Stimulated activated CD8-positive, alpha-beta memory T cell treated with anti-CD3 and anti-CD28 coated beads, Interleukin-7, amount 100 ng/mL, for 48 hours (primary cell): ENCODE measurements around the gene COQ5.
"Not testable (repeated sequence)": the region's sequence is repeated elsewhere in the genome, so short reads cannot be mapped to it uniquely, and the experiment has no call there.

ENCODE experiments used
- DNase-seq, 2 donors: peaks; one replicate each; pipeline ENCODE4 v3.0.0-alpha.2; 2020; ENCODE audit warnings: low read depth in 1 of 2; ENCODE audit errors: extremely low read depth in 1 of 2

Gene COQ5

DNA sequence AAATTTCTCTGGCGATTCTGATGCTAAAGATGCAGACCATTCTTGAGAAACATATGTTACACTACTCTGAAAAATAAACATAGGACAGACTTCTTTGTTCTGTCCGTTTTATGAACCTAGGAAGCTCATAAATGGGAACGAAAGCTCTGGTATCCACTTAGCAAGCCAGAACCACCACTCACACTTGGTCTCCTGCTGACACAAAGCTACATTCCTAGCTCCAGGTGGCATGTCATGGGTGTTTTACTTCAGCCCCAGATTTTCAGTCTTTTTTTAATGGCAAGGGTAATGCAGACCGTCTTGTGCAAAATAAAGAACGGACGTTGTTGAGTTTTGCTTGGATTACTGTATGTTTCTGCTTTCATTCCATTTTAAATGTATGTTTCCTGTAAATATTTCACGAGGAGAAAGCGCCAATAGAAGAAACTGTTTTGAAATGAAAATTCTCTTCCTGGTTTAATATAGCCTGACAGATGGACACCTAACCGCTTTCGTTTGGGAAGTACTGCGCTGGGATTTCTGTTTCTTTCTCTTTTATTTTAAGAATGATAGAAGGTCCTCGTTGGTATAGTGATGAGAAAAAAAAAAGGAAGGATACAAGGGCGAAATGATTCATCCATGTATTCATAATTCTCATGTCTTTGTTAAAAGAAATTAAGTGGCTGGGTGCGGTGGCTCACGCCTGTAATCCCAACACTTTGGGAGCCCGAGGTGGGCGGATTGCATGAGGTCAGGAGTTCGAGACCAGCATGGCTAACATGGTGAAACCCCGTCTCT is 871 bp upstream of the COQ5 start:
- DNase-seq: no peak

- no peak for DNase-seq
Observed at GRCh38 chr12:120522568-120522967, 6.4 kb downstream of the COQ5 start.

- DNase-seq: not testable (repeated sequence)
Observed at GRCh38 chr12:120519324-120519723, 9.6 kb downstream of the COQ5 start.

GRCh38 chr12:120515496-120515895 is 13.5 kb downstream of the COQ5 start:
- DNase-seq: no peak

- no peak for DNase-seq
Observed at GRCh38 chr12:120514002-120514401, 15.0 kb downstream of the COQ5 start.

DNA sequence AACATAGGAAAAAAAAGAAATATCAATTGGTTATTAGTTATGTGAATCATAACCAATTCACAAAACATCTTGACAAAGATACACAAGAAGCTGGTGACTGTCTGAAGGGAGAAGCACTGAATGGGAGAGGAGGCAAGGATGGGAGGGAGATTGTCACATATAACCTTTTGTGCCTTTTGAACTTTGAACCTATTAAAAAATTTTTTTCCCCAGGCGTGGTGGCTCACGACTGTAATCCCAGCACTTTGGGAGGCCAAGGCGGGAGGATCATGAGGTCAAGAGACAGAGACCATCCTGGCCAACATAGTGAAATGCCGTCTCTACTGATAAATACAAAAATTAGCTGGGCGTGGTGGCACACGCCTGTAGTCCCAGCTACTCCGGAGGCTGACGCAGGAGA is 20.4 kb downstream of the COQ5 start:
- DNase-seq: no peak

GRCh38 chr12:120504587-120504986 is 24.4 kb downstream of the COQ5 start:
- no peak for DNase-seq

- DNase-seq: no peak
Observed at GRCh38 chr12:120500581-120500980, 28.4 kb downstream of the COQ5 start.

DNA sequence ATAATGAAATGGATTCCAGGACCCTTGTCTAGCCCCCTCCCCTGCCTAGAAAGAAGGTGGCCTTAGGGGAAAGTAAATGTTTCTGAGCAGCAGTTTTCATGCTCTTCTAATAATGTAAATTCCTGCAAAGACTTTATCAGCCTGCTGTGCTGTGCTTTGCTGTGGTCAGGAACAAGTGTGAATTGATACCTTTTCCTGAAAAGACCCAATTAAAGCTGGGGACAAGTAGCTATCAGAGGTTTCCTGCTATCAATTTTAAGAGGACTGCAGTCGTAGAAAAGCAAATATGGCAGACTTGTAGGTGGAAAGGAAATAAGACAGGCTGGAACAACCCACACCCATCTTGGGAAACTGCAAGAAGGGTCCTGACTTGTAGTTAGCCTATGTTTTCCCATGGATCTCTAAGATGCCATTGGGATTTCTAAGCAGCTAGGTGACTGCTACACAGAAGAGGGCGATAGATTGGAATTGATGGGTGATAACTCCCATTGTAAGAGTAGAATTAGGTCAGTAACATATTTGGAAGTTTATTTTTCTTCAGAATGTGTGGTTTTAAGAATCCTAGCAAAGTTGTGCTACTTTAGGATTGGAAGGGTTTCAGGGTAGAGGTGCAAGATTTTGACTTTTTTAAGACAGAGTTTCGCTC is 30.0 kb downstream of the COQ5 start:
- no peak for DNase-seq

DNA sequence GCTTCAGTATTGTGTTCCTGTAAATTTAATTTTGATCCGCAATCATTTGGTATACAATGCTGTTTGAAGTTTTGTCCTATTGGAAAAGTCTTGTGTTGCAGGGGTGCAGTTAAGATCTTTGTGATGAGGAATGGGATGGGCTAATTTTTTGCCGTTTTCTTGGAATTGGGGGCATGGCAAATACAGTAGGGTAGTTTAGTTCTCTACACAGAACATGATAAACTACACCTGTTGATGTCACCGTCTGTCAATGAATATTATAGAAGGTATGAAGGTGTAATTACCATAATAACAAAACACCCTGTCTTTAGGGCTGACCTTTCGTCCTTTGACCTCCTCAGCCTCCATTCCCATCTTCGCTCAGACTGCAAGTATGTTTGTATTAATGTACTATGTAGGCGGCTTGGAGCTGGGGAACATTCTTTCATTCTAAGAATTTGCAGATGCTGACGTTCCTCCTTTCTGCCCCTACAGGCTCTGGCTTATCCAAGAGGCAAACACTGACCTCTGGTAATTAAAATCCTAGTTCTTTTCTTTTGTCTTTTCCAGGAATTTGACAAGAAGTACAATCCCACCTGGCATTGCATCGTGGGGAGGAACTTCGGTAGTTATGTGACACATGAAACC is 31.3 kb downstream of the COQ5 start:
- DNase-seq: no peak

DNA sequence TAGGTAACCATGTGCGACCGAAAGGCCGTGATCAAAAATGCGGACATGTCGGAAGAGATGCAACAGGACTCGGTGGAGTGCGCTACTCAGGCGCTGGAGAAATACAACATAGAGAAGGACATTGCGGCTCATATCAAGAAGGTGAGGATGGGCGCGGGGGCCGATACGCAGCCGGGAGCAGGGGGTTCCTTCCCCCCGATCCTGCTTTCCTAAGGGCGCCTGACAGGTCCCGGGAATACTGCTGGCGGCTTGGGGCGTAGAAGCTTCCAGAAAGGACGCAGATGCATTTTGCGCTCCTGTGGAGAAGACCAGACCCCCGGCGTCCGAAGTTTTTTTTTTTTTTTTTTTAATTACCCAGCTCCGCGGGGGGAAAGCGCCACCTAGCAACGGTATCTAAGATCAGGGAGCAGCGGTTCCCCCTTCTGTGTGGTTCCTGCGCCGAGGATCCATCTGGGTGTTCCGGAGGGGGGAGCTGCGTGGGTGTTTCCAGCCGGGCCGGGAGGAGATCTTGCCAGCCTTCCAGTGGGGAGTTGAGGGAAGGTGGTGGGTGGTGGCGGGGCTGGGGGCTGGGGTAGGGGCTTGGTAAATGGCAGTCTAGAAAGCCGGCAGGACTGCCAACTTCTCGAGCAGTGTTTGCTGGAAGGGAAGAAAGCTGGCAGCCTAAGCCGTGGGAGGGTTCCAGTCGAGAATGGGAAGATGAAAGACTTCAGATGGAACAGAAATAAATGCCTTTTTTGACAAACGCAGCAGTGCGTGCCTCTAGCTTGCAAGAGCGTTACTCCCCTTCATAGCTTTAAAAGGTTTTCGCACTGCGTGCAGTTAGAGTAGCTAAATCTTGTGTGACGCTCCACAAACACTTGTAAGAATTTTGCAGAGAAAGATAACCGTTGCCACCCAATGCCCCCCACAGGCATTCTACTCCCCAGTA is 32.3 kb downstream of the COQ5 start:
- DNase-seq: peak in 1 of 2 donors; percentile 29

- peak; percentile 94 to 95 for DNase-seq
Observed at GRCh38 chr12:120495731-120496412, 33.1 kb downstream of the COQ5 start, which contains the start of gene DYNLL1. TSS of gene DYNLL1 (plus strand) at chr12:120496113. CDS start at chr12:120496422, 309 bp downstream.

DNA sequence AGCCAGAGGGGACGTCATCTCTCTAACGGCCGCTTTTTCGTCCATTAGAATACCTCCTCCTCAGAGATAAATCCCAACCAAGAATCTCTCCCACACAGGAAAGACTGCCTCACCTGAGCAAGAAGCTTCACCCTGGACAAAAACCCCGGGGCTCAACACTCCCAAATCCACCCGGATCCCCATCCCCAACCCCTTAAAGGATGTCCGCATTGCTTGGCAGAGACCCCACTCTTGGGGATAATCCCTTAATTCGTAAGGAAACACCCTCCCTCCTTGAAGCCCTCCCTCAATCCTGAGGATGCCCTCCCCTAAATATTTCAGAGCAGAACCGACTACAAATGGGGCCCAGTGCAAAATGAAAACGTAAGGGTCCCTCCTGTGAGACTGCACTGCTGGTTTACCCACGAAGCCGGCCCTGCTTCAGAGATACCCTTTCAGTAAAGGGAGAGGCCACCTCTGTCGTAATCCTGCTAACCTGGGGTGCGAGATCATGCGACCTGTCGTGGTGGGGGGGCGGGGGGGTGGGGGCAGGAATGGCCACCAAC is 33.7 kb downstream of the COQ5 start:
- no peak for DNase-seq

GRCh38 chr12:120490833-120491512 is 38.0 kb downstream of the COQ5 start:
- DNase-seq: no peak

- DNase-seq: no peak
Observed at GRCh38 chr12:120490325-120490724, 38.6 kb downstream of the COQ5 start.

- no peak for DNase-seq
Observed at GRCh38 chr12:120489018-120489417, 39.9 kb downstream of the COQ5 start.

DNA sequence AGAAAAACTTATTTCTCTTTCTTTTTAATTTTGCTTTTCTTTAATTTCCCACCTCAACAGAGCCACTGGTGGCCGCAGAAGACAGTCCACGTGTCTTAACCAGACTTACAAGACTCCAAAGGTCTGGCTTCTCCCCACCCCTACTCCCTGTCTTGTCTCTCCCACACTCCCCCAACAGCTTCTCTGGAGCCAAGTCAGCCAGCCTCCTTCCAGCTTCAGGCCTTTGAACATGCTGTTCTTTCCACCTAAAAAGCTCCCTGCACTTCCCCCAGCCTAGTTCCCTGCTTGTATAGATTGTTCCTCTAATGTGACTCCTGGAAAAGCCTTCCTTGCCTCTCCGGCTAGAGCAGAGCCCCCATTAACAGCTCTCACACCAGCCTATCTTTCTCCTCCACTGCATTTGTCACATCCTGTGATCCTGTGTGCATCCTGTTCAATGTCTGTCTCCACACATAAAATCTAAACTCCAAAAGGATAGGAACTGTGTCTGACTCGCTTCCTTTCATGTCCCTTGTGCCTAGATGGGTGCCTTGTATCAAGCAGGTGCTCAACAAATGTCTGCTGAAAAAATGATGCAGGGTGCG is 40.8 kb downstream of the COQ5 start:
- no peak for DNase-seq

GRCh38 chr12:120487552-120487951 is 41.4 kb downstream of the COQ5 start:
- not testable (repeated sequence) for DNase-seq
